ENCODE measurements around the gene KLHL12. TPM values are rescaled to one million over a fixed set of nuclear protein-coding genes. Genes with fewer than 3 reads are reported as not detected.

KLHL12 gene
- polyA plus RNA-seq, 1 donor from 2014 or later = 62.8 TPM

DNA sequence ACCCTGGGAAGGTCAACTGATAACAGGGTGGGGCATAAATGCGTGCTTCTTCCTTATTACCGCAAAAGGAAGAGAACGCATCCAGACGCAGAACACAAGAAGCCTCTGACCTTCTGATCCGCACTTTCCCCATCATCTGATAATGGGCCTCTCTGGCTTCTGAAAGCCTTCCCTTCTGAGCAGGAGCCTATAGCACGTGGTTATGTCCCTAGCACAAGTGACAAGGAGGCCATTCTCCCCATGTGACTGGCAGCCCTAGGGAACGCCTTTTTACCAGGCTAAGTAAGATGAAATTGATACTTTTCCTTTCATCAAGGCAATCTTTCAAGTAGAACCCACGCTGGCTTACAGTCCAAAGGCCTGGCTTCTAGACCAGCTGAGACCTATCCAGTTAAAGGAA is 72.2 kb downstream of the KLHL12 start:
- Histone ChIP-seq H3K4me3 (ENCODE audit: low read length) (no peak overlapping the region), H3K9me2 (ENCODE audit: insufficient read depth, low read length) (no peaks in the 10 kb centered on the region), H3K79me2 (replicated peaks; ENCODE audit: insufficient read depth, low read length) (no peaks in the 10 kb centered on the region), H2AFZ (ENCODE audit: low read depth, low read length) (no peak overlapping the region), H3K4me2 (ENCODE audit: low read length) (no peak overlapping the region), H3K36me3 (ENCODE audit: insufficient read depth, low read length) (no peaks in the 10 kb centered on the region), H3K27me3 (ENCODE audit: insufficient read depth, low read depth, low read length) (no peaks in the 10 kb centered on the region), H3K9ac (ENCODE audit: low read length) (no peak overlapping the region), H3K27ac (ENCODE audit: low read length) (no peak overlapping the region), H4K20me1 (ENCODE audit: insufficient read depth) (no peaks in the 10 kb centered on the region), H3K9me3 (ENCODE audit: low read length) (no peaks in the 10 kb centered on the region), H3F3A (ENCODE audit: insufficient read depth, low read length, poor library complexity, severe bottlenecking) (no peaks in the 10 kb centered on the region)
- TF ChIP-seq, protein P1, sequence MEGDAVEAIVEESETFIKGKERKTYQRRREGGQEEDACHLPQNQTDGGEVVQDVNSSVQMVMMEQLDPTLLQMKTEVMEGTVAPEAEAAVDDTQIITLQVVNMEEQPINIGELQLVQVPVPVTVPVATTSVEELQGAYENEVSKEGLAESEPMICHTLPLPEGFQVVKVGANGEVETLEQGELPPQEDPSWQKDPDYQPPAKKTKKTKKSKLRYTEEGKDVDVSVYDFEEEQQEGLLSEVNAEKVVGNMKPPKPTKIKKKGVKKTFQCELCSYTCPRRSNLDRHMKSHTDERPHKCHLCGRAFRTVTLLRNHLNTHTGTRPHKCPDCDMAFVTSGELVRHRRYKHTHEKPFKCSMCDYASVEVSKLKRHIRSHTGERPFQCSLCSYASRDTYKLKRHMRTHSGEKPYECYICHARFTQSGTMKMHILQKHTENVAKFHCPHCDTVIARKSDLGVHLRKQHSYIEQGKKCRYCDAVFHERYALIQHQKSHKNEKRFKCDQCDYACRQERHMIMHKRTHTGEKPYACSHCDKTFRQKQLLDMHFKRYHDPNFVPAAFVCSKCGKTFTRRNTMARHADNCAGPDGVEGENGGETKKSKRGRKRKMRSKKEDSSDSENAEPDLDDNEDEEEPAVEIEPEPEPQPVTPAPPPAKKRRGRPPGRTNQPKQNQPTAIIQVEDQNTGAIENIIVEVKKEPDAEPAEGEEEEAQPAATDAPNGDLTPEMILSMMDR (IDR thresholded peaks at IDR 0.05; ENCODE audit: poor library complexity, severe bottlenecking) = no peak

- no peaks in the 10 kb centered on the region for H3K9me3 ChIP-seq (ENCODE audit: low read length)
- H3K9me2 ChIP-seq (ENCODE audit: insufficient read depth, low read length) = no peaks in the 10 kb centered on the region
- H4K20me1 ChIP-seq (ENCODE audit: insufficient read depth) = no peaks in the 10 kb centered on the region
- H3K79me2 ChIP-seq (replicated peaks; ENCODE audit: insufficient read depth, low read length) = no peaks in the 10 kb centered on the region
- H3K27ac ChIP-seq (ENCODE audit: low read length) = no peak overlapping the region
- no peak overlapping the region for H3K4me2 ChIP-seq (ENCODE audit: low read length)
- no peaks in the 10 kb centered on the region for H3F3A ChIP-seq (ENCODE audit: insufficient read depth, low read length, poor library complexity, severe bottlenecking)
- no peak overlapping the region for H2AFZ ChIP-seq (ENCODE audit: low read depth, low read length)
- no peaks in the 10 kb centered on the region for H3K27me3 ChIP-seq (ENCODE audit: insufficient read depth, low read depth, low read length)
- TF ChIP-seq MXI1 (conservative IDR thresholded peaks at IDR 0.05; ENCODE audit: poor library complexity, severe bottlenecking) (no peak), EP300 (conservative IDR thresholded peaks at IDR 0.05; ENCODE audit: poor library complexity, severe bottlenecking) (no peak), TAF1 (IDR thresholded peaks at IDR 0.05; ENCODE audit: low read depth) (no peak), POLR2AphosphoS5 (IDR thresholded peaks at IDR 0.05) (no peak), SMC3 (conservative IDR thresholded peaks at IDR 0.05; ENCODE audit: poor library complexity) (no peak), RAD21 (conservative IDR thresholded peaks at IDR 0.05) (no peak), REST (IDR thresholded peaks at IDR 0.05; ENCODE audit: borderline replicate concordance) (no peak), EZH2 (IDR thresholded peaks at IDR 0.05; ENCODE audit: borderline replicate concordance, insufficient read depth, low read length, poor library complexity, severe bottlenecking) (no peak)
- TF ChIP-seq, protein P1 (IDR thresholded peaks at IDR 0.05; ENCODE audit: poor library complexity, severe bottlenecking) = no peak
- H3K4me3 ChIP-seq (ENCODE audit: low read length) = no peak overlapping the region
- H3K9ac ChIP-seq (ENCODE audit: low read length) = no peak overlapping the region
- no peaks in the 10 kb centered on the region for H3K36me3 ChIP-seq (ENCODE audit: insufficient read depth, low read length)
These were observed 74.7 kb downstream of the KLHL12 start for GRCh38 chr1:202852163-202852904.
